ENCODE measurements around the gene TTC7B.

The TTC7B gene

DNA sequence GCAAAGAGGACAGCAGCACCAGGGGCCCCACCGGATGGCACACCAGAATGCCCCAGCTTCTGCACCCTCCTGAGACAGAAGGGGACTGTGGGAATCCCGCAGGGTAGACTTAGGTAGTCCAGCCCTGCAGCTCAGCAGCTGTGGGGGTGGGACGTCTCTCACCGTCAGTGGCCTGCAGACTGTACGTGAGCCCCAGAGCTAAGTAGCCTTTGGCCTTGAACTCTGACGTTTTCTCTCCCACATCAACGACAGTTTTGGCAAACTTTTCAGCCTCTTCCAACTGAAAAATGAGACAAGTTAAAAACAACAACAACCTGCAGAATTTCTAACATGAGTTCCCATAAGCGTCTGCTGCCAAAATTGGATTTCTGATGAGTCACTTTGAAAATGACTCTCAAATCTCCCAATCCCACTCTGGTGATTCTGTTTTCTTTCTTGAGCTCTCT, 161.4 kb downstream of the TTC7B start:
- H3K4me3 ChIP-seq (ENCODE audit: low read depth, low read length) = no peak overlapping the region
- no peaks in the 10 kb centered on the region for H3K79me2 ChIP-seq
- H3K4me2 ChIP-seq (ENCODE audit: low read length) = no peak overlapping the region
- no peak overlapping the region for H3K9ac ChIP-seq
- no peaks in the 10 kb centered on the region for H3K27me3 ChIP-seq (ENCODE audit: control insufficient read depth, insufficient read depth, low read length)
- TF ChIP-seq, protein P1, sequence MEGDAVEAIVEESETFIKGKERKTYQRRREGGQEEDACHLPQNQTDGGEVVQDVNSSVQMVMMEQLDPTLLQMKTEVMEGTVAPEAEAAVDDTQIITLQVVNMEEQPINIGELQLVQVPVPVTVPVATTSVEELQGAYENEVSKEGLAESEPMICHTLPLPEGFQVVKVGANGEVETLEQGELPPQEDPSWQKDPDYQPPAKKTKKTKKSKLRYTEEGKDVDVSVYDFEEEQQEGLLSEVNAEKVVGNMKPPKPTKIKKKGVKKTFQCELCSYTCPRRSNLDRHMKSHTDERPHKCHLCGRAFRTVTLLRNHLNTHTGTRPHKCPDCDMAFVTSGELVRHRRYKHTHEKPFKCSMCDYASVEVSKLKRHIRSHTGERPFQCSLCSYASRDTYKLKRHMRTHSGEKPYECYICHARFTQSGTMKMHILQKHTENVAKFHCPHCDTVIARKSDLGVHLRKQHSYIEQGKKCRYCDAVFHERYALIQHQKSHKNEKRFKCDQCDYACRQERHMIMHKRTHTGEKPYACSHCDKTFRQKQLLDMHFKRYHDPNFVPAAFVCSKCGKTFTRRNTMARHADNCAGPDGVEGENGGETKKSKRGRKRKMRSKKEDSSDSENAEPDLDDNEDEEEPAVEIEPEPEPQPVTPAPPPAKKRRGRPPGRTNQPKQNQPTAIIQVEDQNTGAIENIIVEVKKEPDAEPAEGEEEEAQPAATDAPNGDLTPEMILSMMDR (IDR thresholded peaks at IDR 0.05) = no peak
- no peak overlapping the region for H2AFZ ChIP-seq
- no peaks in the 10 kb centered on the region for H3K9me3 ChIP-seq (ENCODE audit: control insufficient read depth, low read length)
- H3K36me3 ChIP-seq (ENCODE audit: control insufficient read depth, insufficient read depth, low read length) = no peaks in the 10 kb centered on the region
- no peak overlapping the region for H3K27ac ChIP-seq
- H3K4me1 ChIP-seq = no peaks in the 10 kb centered on the region

DNA sequence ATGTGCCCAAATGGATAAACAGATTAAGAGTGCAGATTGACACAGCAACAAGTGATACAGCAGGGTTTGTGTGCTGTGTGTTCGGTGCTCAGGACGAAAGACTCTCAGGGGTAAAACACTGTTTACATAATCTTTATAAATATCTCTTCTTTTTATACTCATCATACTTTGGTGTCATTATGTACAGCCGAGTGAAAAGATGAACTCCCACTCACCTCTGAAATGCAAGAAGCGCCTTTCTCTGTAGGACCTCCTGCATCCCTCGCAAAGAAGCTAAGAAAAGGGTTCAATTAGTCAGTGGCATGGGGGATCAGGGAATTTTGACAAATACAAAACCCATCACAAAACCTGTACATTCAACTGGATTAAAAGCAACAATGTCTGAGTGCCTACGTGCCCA, 163.6 kb downstream of the TTC7B start:
- Histone ChIP-seq H3K9ac (no peak overlapping the region), H3K27ac (no peak overlapping the region), H3K79me2 (no peaks in the 10 kb centered on the region), H3K36me3 (ENCODE audit: control insufficient read depth, insufficient read depth, low read length) (no peaks in the 10 kb centered on the region), H3K4me2 (ENCODE audit: low read length) (no peak overlapping the region), H3K27me3 (ENCODE audit: control insufficient read depth, insufficient read depth, low read length) (no peaks in the 10 kb centered on the region), H3K9me3 (ENCODE audit: control insufficient read depth, low read length) (no peaks in the 10 kb centered on the region), H3K4me1 (no peaks in the 10 kb centered on the region), H3K4me3 (ENCODE audit: low read depth, low read length) (no peak overlapping the region), H2AFZ (no peak overlapping the region)
- TF ChIP-seq, protein P1 (IDR thresholded peaks at IDR 0.05) = no peak

DNA sequence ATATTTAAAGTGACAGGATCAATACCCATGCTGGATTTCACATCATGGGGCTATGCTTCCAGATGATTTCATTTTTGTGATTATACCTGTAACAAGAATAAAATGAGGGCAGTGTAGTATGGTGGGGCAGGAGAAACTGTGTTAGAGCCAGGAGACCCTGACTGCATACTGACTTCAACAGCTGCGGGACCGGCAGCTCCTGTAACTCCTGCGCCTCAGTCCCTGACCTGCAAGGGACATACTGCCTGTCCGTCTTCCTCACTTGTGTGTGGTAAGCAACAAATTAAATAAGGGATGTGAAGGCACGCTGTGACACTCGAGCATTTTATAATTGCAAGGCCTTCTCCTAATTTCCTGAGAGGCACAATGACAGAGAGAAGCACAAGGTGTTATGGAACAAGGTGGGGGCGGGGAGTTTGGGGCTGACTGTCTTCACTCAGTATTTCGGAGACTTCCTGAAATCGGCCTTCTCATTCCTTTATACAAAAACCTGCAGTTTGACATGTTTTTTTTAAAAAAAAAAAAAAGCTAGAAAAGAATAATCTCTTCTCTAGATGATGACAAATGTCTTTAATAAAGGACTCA, 164.2 kb downstream of the TTC7B start:
- Histone ChIP-seq H3K27ac (no peak overlapping the region), H3K9me3 (ENCODE audit: control insufficient read depth, low read length) (no peaks in the 10 kb centered on the region), H3K36me3 (ENCODE audit: control insufficient read depth, insufficient read depth, low read length) (no peaks in the 10 kb centered on the region), H3K79me2 (no peaks in the 10 kb centered on the region), H3K4me1 (no peaks in the 10 kb centered on the region), H2AFZ (no peak overlapping the region), H3K9ac (no peak overlapping the region), H3K27me3 (ENCODE audit: control insufficient read depth, insufficient read depth, low read length) (no peaks in the 10 kb centered on the region), H3K4me2 (ENCODE audit: low read length) (no peak overlapping the region), H3K4me3 (ENCODE audit: low read depth, low read length) (no peak overlapping the region)
- TF ChIP-seq, protein P1 (IDR thresholded peaks at IDR 0.05) = no peak

DNA sequence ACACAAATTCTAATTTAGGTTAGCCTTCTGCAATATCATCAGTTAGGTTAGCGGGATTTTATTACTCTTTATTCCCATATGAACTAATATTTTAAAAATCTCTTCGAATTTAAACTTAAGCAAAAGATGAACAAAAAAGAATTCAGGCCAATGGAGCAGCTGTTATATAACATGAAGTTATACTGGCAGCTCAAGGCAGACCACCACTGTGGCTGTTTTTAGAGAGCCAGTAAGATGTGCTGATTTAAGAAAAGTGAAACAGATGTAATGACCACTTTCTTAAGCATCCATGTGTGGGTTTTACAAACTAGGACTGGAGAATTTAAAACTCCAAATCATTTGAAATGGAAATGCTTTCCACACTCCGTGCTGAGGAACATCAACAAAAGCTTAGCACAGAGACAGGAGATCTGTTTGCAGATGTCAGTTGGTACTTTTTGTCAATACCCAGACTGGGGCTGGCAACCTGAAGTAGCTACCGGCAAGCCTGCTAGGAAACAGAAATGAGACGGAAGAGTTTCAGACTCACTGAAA, 164.9 kb downstream of the TTC7B start:
- Histone ChIP-seq H3K79me2 (no peaks in the 10 kb centered on the region), H3K36me3 (ENCODE audit: control insufficient read depth, insufficient read depth, low read length) (no peaks in the 10 kb centered on the region), H3K9ac (no peak overlapping the region), H3K4me2 (ENCODE audit: low read length) (no peak overlapping the region), H3K4me3 (ENCODE audit: low read depth, low read length) (no peak overlapping the region), H3K27me3 (ENCODE audit: control insufficient read depth, insufficient read depth, low read length) (no peaks in the 10 kb centered on the region), H2AFZ (no peak overlapping the region), H3K4me1 (no peaks in the 10 kb centered on the region), H3K9me3 (ENCODE audit: control insufficient read depth, low read length) (no peaks in the 10 kb centered on the region), H3K27ac (no peak overlapping the region)
- TF ChIP-seq, protein P1 (IDR thresholded peaks at IDR 0.05) = no peak

DNA sequence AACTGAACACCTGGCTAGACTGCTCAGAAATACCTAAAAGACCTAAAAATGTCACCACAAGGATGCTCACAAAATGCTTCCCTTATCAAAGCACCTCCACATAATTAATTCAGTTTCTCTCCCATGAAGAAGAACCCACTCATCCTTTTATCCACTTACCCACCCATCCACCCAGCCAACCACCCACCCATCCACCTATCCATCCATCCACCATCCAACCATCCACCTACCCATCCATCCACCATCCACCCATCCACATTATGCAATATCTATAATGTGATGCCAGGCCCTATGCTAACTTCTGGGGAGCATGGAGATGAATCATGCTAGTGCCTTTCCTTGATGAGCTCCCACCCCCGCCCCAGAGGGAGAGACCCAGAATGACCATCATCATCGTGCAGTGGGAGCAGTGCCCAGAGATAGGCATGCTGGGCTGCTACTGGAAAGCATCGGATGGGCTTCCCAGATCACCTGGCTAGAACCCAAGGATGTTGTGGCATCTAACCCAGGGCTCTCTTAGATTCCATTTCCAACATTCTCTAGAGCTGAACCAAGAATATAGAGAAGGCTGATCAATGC, 166.6 kb downstream of the TTC7B start:
- H3K27me3 ChIP-seq (ENCODE audit: control insufficient read depth, insufficient read depth, low read length) = no peaks in the 10 kb centered on the region
- TF ChIP-seq, protein P1 (IDR thresholded peaks at IDR 0.05) = no peak
- no peak overlapping the region for H3K9ac ChIP-seq
- no peak overlapping the region for H3K4me3 ChIP-seq (ENCODE audit: low read depth, low read length)
- no peak overlapping the region for H3K27ac ChIP-seq
- H3K79me2 ChIP-seq = no peaks in the 10 kb centered on the region
- no peaks in the 10 kb centered on the region for H3K36me3 ChIP-seq (ENCODE audit: control insufficient read depth, insufficient read depth, low read length)
- no peak overlapping the region for H2AFZ ChIP-seq
- no peaks in the 10 kb centered on the region for H3K4me1 ChIP-seq
- no peak overlapping the region for H3K4me2 ChIP-seq (ENCODE audit: low read length)
- no peaks in the 10 kb centered on the region for H3K9me3 ChIP-seq (ENCODE audit: control insufficient read depth, low read length)

All from parathyroid adenoma (tissue), 2 donors.